ENCODE results near the gene MBNL1.

Gene MBNL1

DNA sequence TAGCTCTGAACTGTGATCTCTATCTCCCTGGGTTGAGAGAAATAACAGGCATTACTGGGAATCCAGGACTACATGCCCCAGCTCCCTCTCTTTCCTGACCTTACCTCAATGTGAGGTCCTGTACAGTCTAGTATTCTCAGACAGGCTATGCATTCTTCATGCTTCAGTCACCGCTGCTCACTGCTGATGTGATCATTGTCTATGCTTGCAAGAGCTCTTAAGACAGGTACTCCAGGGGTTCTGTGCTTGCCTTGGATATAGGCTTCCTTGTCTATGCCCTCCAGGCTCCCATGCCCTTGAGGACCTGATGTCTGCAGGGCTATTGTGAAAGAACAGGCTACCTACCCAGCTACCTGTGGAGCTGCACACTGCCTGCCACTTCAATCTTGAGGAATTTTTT lies 183.6 kb downstream of the MBNL1 start:
- no peak overlapping the region for H3K4me3 ChIP-seq (ENCODE audit: low read length)
- no peaks in the 10 kb centered on the region for H3K9me3 ChIP-seq (ENCODE audit: control insufficient read depth, insufficient read depth, low read length)
- H3F3A ChIP-seq (ENCODE audit: control insufficient read depth, insufficient read depth): peaks cover 10% of the 10 kb centered on the region
- H4K20me1 ChIP-seq (ENCODE audit: control insufficient read depth, insufficient read depth, low read depth, low read length): no peaks in the 10 kb centered on the region
- no peak for TF ChIP-seq EZH2phosphoT487 (IDR thresholded peaks at IDR 0.05; ENCODE audit: borderline replicate concordance, low read length)
- TF ChIP-seq, protein P1, sequence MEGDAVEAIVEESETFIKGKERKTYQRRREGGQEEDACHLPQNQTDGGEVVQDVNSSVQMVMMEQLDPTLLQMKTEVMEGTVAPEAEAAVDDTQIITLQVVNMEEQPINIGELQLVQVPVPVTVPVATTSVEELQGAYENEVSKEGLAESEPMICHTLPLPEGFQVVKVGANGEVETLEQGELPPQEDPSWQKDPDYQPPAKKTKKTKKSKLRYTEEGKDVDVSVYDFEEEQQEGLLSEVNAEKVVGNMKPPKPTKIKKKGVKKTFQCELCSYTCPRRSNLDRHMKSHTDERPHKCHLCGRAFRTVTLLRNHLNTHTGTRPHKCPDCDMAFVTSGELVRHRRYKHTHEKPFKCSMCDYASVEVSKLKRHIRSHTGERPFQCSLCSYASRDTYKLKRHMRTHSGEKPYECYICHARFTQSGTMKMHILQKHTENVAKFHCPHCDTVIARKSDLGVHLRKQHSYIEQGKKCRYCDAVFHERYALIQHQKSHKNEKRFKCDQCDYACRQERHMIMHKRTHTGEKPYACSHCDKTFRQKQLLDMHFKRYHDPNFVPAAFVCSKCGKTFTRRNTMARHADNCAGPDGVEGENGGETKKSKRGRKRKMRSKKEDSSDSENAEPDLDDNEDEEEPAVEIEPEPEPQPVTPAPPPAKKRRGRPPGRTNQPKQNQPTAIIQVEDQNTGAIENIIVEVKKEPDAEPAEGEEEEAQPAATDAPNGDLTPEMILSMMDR (IDR thresholded peaks at IDR 0.05; ENCODE audit: low read depth, low read length, poor library complexity, severe bottlenecking): no peak
- H3K4me1 ChIP-seq (ENCODE audit: control insufficient read depth, low read length): peaks cover 3% of the 10 kb centered on the region; the same call in 1 of the 2 replicates
- no peaks in the 10 kb centered on the region for H3K27me3 ChIP-seq (ENCODE audit: control insufficient read depth, low read length)
- peaks cover 92% of the 10 kb centered on the region for H3K36me3 ChIP-seq (ENCODE audit: control insufficient read depth, low read length)
- H3K27ac ChIP-seq (ENCODE audit: low read depth, low read length): no peak overlapping the region
- H3K9me2 ChIP-seq (replicated peaks; ENCODE audit: control insufficient read depth, low read length): no peaks in the 10 kb centered on the region
- peaks cover 37% of the 10 kb centered on the region for H3K79me2 ChIP-seq (ENCODE audit: control insufficient read depth, low read length)
- no peak overlapping the region for H3K4me2 ChIP-seq (ENCODE audit: low read length)

DNA sequence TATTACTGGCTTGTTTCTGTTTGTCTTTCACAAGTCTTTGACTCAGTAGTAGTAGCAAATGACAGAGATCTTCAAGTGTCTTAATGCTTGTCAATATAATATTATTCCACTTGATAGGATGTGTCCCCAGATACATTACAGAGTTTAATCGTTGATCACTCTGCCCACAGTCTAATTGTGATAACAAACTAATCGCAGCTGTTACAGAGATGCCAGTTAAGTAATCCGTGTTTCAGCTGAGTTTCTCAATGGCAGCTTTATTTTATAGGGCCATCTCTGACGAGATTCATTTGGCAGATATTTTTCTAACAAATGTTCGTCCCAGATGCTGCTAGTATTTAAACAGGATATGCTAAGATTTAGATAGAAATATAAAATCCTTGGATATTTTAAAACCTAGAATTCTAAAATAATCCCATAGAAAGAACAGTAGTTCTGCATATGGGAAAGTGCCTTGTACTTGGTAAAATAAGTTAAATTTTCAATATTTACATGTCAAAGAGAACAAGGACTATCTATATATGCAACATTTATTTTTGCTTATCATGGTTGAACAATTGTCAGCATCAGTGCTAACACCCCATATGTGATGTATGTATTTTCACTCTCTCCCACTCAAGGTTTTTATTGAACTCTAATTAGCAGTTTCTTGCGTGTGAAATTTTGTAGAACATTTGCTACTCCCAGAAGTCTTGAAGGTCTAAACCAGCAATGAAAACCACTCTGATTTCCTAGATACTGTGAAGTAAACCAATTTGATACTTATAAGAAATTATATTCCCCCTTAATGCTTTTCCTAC lies 185.5 kb downstream of the MBNL1 start:
- Histone ChIP-seq H3K4me2 (ENCODE audit: low read length) (no peak overlapping the region), H4K20me1 (ENCODE audit: control insufficient read depth, insufficient read depth, low read depth, low read length) (no peaks in the 10 kb centered on the region), H3K27ac (ENCODE audit: low read depth, low read length) (no peak overlapping the region), H3K79me2 (ENCODE audit: control insufficient read depth, low read length) (peaks cover 26% of the 10 kb centered on the region), H3F3A (ENCODE audit: control insufficient read depth, insufficient read depth) (peaks cover 7% of the 10 kb centered on the region; the same call in 1 of the 2 replicates), H3K4me1 (ENCODE audit: control insufficient read depth, low read length) (peaks cover 2% of the 10 kb centered on the region; the same call in 1 of the 2 replicates), H3K9me3 (ENCODE audit: control insufficient read depth, insufficient read depth, low read length) (no peaks in the 10 kb centered on the region), H3K9me2 (replicated peaks; ENCODE audit: control insufficient read depth, low read length) (no peaks in the 10 kb centered on the region), H3K36me3 (ENCODE audit: control insufficient read depth, low read length) (peaks cover 91% of the 10 kb centered on the region), H3K27me3 (ENCODE audit: control insufficient read depth, low read length) (no peaks in the 10 kb centered on the region), H3K4me3 (ENCODE audit: low read length) (no peak overlapping the region)
- TF ChIP-seq, protein P1 (IDR thresholded peaks at IDR 0.05; ENCODE audit: low read depth, low read length, poor library complexity, severe bottlenecking): no peak
- no peak for TF ChIP-seq EZH2phosphoT487 (IDR thresholded peaks at IDR 0.05; ENCODE audit: borderline replicate concordance, low read length)

DNA sequence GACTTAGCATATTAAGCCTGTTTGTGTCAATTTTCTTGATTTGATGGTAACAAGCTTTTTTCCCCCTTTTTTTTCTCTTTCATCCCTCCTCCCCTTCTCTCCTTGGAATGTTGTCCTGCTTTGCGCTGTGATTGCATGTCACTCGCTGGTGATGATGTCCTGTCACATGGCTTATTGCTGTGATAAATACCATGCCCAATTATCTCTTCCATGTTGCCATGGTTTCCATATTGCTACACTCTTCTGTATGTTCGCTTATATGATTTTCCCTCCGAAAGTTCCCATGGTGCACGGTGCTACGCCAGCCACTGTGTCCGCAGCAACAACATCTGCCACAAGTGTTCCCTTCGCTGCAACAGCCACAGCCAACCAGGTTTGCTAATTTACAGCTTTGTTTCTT lies 187.3 kb downstream of the MBNL1 start:
- Histone ChIP-seq H3K27me3 (ENCODE audit: control insufficient read depth, low read length) (no peaks in the 10 kb centered on the region), H3K36me3 (ENCODE audit: control insufficient read depth, low read length) (peaks cover 88% of the 10 kb centered on the region)
- TF ChIP-seq EZH2phosphoT487 (IDR thresholded peaks at IDR 0.05; ENCODE audit: borderline replicate concordance, low read length): no peak
- TF ChIP-seq, protein P1 (IDR thresholded peaks at IDR 0.05; ENCODE audit: low read depth, low read length, poor library complexity, severe bottlenecking): no peak

More for the DNA sequence above, 187.3 kb downstream of the MBNL1 start:
- peaks cover 5% of the 10 kb centered on the region for H3K4me1 ChIP-seq (ENCODE audit: control insufficient read depth, low read length)
- peaks cover 9% of the 10 kb centered on the region for H3F3A ChIP-seq (ENCODE audit: control insufficient read depth, insufficient read depth)
- no peak overlapping the region for H3K4me2 ChIP-seq (ENCODE audit: low read length)
- no peaks in the 10 kb centered on the region for H3K9me2 ChIP-seq (replicated peaks; ENCODE audit: control insufficient read depth, low read length)
- no peak overlapping the region for H3K27ac ChIP-seq (ENCODE audit: low read depth, low read length)
- H3K79me2 ChIP-seq (ENCODE audit: control insufficient read depth, low read length): peaks cover 21% of the 10 kb centered on the region
- no peaks in the 10 kb centered on the region for H4K20me1 ChIP-seq (ENCODE audit: control insufficient read depth, insufficient read depth, low read depth, low read length)
- no peak overlapping the region for H3K4me3 ChIP-seq (ENCODE audit: low read length)
- H3K9me3 ChIP-seq (ENCODE audit: control insufficient read depth, insufficient read depth, low read length): no peaks in the 10 kb centered on the region
